IPS-18c (cell line): ENCODE results near the gene SLC16A7.

Source experiments
- H3K4me3 ChIP-seq: 2 replicates; pipeline ENCODE4 v1.7.0; 2013; ENCODE audit warnings: low read depth, mild to moderate bottlenecking, low read length, moderate library complexity; ENCODE audit not compliant: insufficient read depth
- H3K9me3 ChIP-seq: one replicate; pipeline ENCODE4 v1.6.1; 2013; ENCODE audit warnings: mild to moderate bottlenecking, low read length, moderate library complexity; ENCODE audit not compliant: control insufficient read depth, insufficient read depth

SLC16A7 gene

DNA sequence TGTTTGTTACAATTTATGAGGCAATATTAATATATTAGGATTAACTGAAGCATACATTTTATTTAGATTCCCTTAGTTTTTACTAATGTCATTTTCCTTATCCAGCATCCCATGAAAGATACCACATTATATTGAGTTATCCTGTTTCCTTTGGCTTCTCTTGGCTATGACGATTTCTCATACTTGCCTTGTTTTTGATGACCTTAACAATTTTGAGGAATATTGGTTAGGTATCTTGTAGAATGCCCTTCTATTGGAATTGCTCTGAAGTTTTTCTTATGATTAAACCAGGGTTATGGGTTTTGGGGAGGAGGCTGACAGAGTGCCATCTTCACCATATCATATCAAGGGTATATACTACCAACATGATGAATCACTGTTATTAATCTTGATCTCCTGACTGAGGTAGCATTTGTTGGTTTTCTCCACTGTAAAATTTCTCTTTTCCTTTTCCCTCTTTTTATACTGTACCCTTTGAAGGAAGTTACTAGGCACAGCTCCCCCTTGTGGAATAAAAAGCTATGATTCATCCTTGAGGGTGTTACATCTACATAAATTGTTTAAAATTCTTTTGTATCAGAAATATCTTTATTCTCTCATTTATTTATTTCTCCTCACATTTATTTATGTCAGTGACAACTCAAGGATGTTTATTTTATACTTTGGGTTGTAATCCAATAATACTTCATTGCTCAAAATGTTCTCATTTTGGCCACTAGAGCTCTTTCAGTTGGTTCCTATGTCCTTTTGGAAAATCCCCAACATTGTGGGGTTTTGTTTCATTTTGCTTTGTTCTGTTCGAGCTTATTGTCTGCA, 239.0 kb downstream of the SLC16A7 start:
- H3K4me3 ChIP-seq: no peak overlapping the region
- no peaks in the 10 kb centered on the region for H3K9me3 ChIP-seq
